Astrocyte (in vitro differentiated cells and primary cell): ENCODE data around the gene CFAP65. TPM values are rescaled to one million over a fixed set of nuclear protein-coding genes. Genes with fewer than 3 reads are reported as not detected.

Source experiments
- DNase-seq: peaks from one replicate; pipeline ENCODE4 v3.0.0-alpha.2; 2010; ENCODE audit warnings: low read depth
- FAIRE-seq: peaks from 2 replicates; lab custom pipeline; 2011; peaks lifted over from hg19 to GRCh38; lab: Jason Lieb, UNC
- H2AFZ ChIP-seq: 2 replicates; pipeline ENCODE4 v1.6.0; 2012; ENCODE audit warnings: low read depth, low read length, inconsistent platforms
- H3K27ac ChIP-seq: 2 replicates; pipeline ENCODE4 v1.5.1; 2011; ENCODE audit warnings: low read depth, low read length, inconsistent platforms
- H3K27me3 ChIP-seq: 2 replicates; pipeline ENCODE4 v1.6.0; 2011; ENCODE audit warnings: low read length, inconsistent platforms; ENCODE audit not compliant: insufficient read depth
- H3K36me3 ChIP-seq: 2 replicates; pipeline ENCODE4 v1.5.1; 2011; ENCODE audit warnings: low read length, inconsistent platforms; ENCODE audit not compliant: insufficient read depth
- H3K4me1 ChIP-seq: 2 replicates; pipeline ENCODE4 v1.5.1; 2011; ENCODE audit warnings: low read length, inconsistent platforms; ENCODE audit not compliant: insufficient read depth
- H3K4me2 ChIP-seq: 2 replicates; pipeline ENCODE4 v1.6.0; 2012; ENCODE audit warnings: low read length, inconsistent platforms
- H3K4me3 ChIP-seq: 2 replicates; pipeline ENCODE4 v1.5.1; 2011; ENCODE audit warnings: low read depth, mild to moderate bottlenecking, low read length, inconsistent platforms; ENCODE audit not compliant: insufficient read depth
- H3K79me2 ChIP-seq: 2 replicates; pipeline ENCODE4 v1.6.0; 2012; ENCODE audit warnings: mild to moderate bottlenecking, low read length, inconsistent platforms; ENCODE audit not compliant: insufficient read depth
- H3K9ac ChIP-seq: 2 replicates; pipeline ENCODE4 v1.6.0; 2012; ENCODE audit warnings: mild to moderate bottlenecking, low read length, inconsistent platforms
- H3K9me3 ChIP-seq: 2 replicates; pipeline ENCODE4 v1.5.1; 2012; ENCODE audit warnings: low read depth, mild to moderate bottlenecking, low read length, inconsistent platforms; ENCODE audit not compliant: insufficient read depth
- H4K20me1 ChIP-seq: 2 replicates; pipeline ENCODE4 v1.6.0; 2012; ENCODE audit warnings: low read length, inconsistent platforms; ENCODE audit not compliant: insufficient read depth
- H3K27ac Mint-ChIP-seq: one replicate; pipeline ENCODE4 v1.8.0; 2021; ENCODE audit warnings: mild to moderate bottlenecking, mixed read lengths; ENCODE audit not compliant: unreplicated experiment
- H3K27me3 Mint-ChIP-seq: one replicate; pipeline ENCODE4 v1.8.0; 2021; ENCODE audit warnings: low read depth, mixed read lengths; ENCODE audit not compliant: unreplicated experiment
- H3K36me3 Mint-ChIP-seq: one replicate; pipeline ENCODE4 v1.8.0; 2021; ENCODE audit warnings: low read depth, mixed read lengths; ENCODE audit not compliant: unreplicated experiment
- H3K4me1 Mint-ChIP-seq: one replicate; pipeline ENCODE4 v1.8.0; 2021; ENCODE audit warnings: low read depth, mixed read lengths; ENCODE audit not compliant: unreplicated experiment
- H3K4me3 Mint-ChIP-seq: one replicate; pipeline ENCODE4 v1.8.0; 2021; ENCODE audit warnings: mild to moderate bottlenecking, moderate library complexity, mixed read lengths; ENCODE audit not compliant: unreplicated experiment
- H3K9me3 Mint-ChIP-seq: one replicate; pipeline ENCODE4 v1.8.0; 2021; ENCODE audit warnings: mild to moderate bottlenecking, mixed read lengths; ENCODE audit not compliant: unreplicated experiment
- CTCF ChIP-seq: IDR thresholded peaks from 2 replicates; pipeline ENCODE4 v1.5.1; 2011; ENCODE audit warnings: low read depth, mild to moderate bottlenecking, inconsistent platforms, low read length, moderate library complexity; ENCODE audit not compliant: insufficient read depth
- EZH2 ChIP-seq: IDR thresholded peaks from 2 replicates; pipeline ENCODE4 v1.6.1; 2012; ENCODE audit warnings: mild to moderate bottlenecking, low read length, inconsistent platforms; ENCODE audit not compliant: insufficient read depth
- total RNA-seq: library from RNA; stranded (reverse); gene quantifications from 2 replicates; pipeline ENCODE4 v1.2.1, GENCODE V29; 2021

CFAP65 gene
- total RNA-seq, 1 donor from 2014 or later, result 0.27 TPM

DNA sequence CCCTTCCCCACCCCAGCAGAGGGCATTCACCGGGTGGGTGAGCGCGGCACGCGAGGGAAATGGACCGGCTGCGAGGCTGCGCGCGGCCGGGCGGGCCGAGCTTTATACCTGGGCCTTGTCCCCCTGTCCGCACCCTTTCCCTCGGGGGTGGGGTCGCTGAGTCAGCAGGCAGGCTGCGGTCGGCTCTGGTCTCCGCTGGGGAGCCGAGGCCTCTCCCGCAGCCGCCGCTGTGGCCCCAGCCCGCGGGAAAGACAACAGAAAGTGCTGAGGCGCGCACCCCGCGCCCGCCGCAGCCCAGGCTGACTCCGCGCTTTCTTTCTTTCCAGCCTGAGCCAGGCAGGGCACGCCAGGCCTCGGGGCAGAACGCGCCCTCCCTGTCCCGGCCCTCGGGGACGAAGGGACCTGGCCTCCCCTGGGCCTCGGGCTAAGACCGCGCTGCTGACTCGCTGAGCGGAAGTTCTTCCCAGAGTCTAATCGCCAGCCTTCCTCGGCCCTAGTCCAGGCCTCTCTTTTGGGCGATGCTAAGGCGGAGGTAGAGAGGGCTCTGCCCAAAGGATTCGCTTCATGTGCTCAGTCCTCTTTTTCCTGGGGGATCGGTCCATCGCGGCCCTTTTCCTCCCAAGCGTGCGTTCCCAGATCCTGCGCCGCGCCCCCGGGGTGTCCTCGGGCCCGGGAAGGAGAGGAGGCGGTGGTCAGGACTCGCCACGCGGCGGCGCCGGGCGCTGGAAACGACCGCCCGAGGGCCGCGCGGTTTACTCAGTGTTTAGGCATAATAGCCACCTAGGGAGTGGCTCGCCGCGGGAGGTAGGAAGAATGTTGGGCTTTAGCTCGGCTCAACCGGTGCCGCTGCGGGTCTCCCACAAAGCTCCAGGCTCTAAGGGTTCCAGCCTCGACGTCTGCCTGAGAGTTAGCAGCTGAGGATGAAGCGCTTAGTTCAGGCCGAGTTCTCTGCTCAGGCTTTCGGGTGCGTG is 47.7 kb downstream of the CFAP65 start, which contains the start of gene CRYBA2:
Gene CRYBA2 (minus strand): TSS at position 78 of the 971 bp plus-strand sequence. CDS start 246 bp downstream, outside the sequence.
- H3K4me1 ChIP-seq, result peaks cover 9% of the 10 kb centered on the region
- Mint-ChIP-seq H3K4me1 (no peaks in the 10 kb centered on the region), H3K36me3 (no peaks in the 10 kb centered on the region), H3K9me3 (peaks cover 8% of the 10 kb centered on the region), H3K27me3 (peaks cover 90% of the 10 kb centered on the region), H3K27ac (no peak within 1 kb of the TSS), H3K4me3 (no peak within 1 kb of the TSS)
- H3K27me3 ChIP-seq, result peaks cover 83% of the 10 kb centered on the region
- H3K27ac ChIP-seq, result no peak within 1 kb of the TSS
- H4K20me1 ChIP-seq, result peaks cover 6% of the 10 kb centered on the region
- no peaks in the 10 kb centered on the region for H3K79me2 ChIP-seq
- no peak for DNase-seq
- TF ChIP-seq CTCF, result no peak
- peak; percentile 89 for TF ChIP-seq EZH2
- H3K9me3 ChIP-seq, result peaks cover 3% of the 10 kb centered on the region
- peak within 1 kb of the TSS; percentile 52 for H2AFZ ChIP-seq
- FAIRE-seq, result no peak
- H3K9ac ChIP-seq, result peak within 1 kb of the TSS; percentile 31
- peak within 1 kb of the TSS; percentile 84 for H3K4me2 ChIP-seq
- H3K36me3 ChIP-seq, result no peaks in the 10 kb centered on the region
- peak within 1 kb of the TSS; percentile 28 for H3K4me3 ChIP-seq

DNA sequence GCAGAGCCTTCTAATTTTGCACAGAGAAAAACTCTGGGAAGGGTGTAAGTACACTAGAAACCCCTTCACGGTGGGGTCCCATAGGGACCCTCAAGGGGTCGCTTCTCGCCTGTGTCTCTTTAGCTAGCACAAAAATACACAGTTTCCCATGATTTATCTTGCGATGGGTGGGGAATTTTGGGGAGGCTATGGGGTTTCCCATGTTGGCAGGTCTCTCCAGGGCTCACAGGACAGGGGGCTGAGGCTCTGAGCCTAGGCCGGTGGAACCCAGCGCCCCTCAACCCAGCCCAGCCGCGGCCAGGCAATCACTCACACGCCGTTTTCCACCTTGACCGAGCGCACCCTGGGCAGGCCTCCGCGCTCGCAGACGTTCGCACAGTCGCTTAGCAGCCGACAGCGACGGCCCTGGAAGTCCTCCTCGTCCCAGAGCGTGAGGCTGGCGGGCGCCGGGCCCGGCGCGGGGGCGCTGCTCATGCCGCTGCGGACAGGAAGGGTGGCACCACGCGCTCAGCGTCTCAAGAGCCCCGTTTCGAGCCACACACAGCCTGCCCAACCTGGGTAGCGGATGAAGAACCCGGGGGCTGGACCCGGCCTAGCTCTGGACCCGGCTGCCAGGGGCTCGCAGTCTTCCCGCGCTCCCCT is 48.5 kb downstream of the CFAP65 start:
- Histone ChIP-seq H4K20me1 (peaks cover 6% of the 10 kb centered on the region), H3K27me3 (peaks cover 87% of the 10 kb centered on the region), H3K4me3 (no peak overlapping the region), H3K9ac (no peak overlapping the region), H3K27ac (no peak overlapping the region), H3K36me3 (no peaks in the 10 kb centered on the region), H3K9me3 (peaks cover 3% of the 10 kb centered on the region), H2AFZ (no peak overlapping the region), H3K79me2 (no peaks in the 10 kb centered on the region), H3K4me2 (peak overlapping the region; percentile 84), H3K4me1 (peaks cover 9% of the 10 kb centered on the region)
- no peak for TF ChIP-seq EZH2
- TF ChIP-seq CTCF, result no peak
- DNase-seq (no peak), FAIRE-seq (no peak)
- Mint-ChIP-seq H3K36me3 (no peaks in the 10 kb centered on the region), H3K4me3 (no peak overlapping the region), H3K4me1 (no peaks in the 10 kb centered on the region), H3K9me3 (peaks cover 8% of the 10 kb centered on the region), H3K27me3 (peaks cover 89% of the 10 kb centered on the region), H3K27ac (no peak overlapping the region)
